Neural crest cell (in vitro differentiated cells): ENCODE measurements around the gene FARP2. TPM values are rescaled to one million over a fixed set of nuclear protein-coding genes. Genes with fewer than 3 reads are reported as not detected.

Source experiments
- DNase-seq: peaks from one replicate; pipeline ENCODE4 v3.0.0; 2021; ENCODE audit warnings: low read depth, mixed read lengths, low spot score
- H3K27ac Mint-ChIP-seq: one replicate; pipeline ENCODE4 v1.8.0; 2021; ENCODE audit warnings: mild to moderate bottlenecking, mixed read lengths; ENCODE audit not compliant: unreplicated experiment
- H3K27me3 Mint-ChIP-seq: 2 replicates; pipeline ENCODE4 v1.8.0; 2021; ENCODE audit warnings: low read depth, mild to moderate bottlenecking, mixed read lengths
- H3K36me3 Mint-ChIP-seq: 2 replicates; pipeline ENCODE4 v1.8.0; 2021; ENCODE audit warnings: low read depth, mild to moderate bottlenecking, mixed read lengths
- H3K4me1 Mint-ChIP-seq: 2 replicates; pipeline ENCODE4 v1.8.0; 2021; ENCODE audit warnings: mixed read lengths
- H3K4me3 Mint-ChIP-seq: one replicate; pipeline ENCODE4 v1.8.0; 2021; ENCODE audit warnings: mild to moderate bottlenecking, mixed read lengths
- H3K9me3 Mint-ChIP-seq: 2 replicates; pipeline ENCODE4 v1.8.0; 2021; ENCODE audit warnings: mixed read lengths
- CTCF ChIP-seq: fragments of 200-600 bp; sonication (generic); conservative IDR thresholded peaks from 2 replicates; pipeline ENCODE4 v1.5.0; 2021; ENCODE audit warnings: antibody characterized with exemption, mild to moderate bottlenecking
- total RNA-seq: library from RNA; stranded (reverse); gene quantifications from 2 replicates; pipeline ENCODE4 v1.2.1, GENCODE V29; 2021

The FARP2 gene
- total RNA-seq, 1 donor from 2014 or later = 36.1 TPM

GRCh38 chr2:241321886-241322285 is 34.2 kb upstream of the FARP2 start:
- Mint-ChIP-seq H3K27me3 (no peaks in the 10 kb centered on the region), H3K36me3 (peaks cover 7% of the 10 kb centered on the region), H3K4me1 (peaks cover 58% of the 10 kb centered on the region), H3K9me3 (no peaks in the 10 kb centered on the region), H3K27ac (no peak overlapping the region), H3K4me3 (no peak overlapping the region)
- TF ChIP-seq CTCF = no peak
- DNase-seq = no peak

GRCh38 chr2:241323778-241324177 is 32.3 kb upstream of the FARP2 start:
- H3K27me3 Mint-ChIP-seq = no peaks in the 10 kb centered on the region
- H3K4me3 Mint-ChIP-seq = peak overlapping the region; percentile 36
- H3K4me1 Mint-ChIP-seq = peaks cover 40% of the 10 kb centered on the region
- TF ChIP-seq CTCF = no peak
- H3K9me3 Mint-ChIP-seq = no peaks in the 10 kb centered on the region
- peaks cover 16% of the 10 kb centered on the region for H3K36me3 Mint-ChIP-seq
- no peak for DNase-seq
- H3K27ac Mint-ChIP-seq = no peak overlapping the region

- H3K4me1 Mint-ChIP-seq = peaks cover 33% of the 10 kb centered on the region
- H3K27me3 Mint-ChIP-seq = no peaks in the 10 kb centered on the region
- peaks cover 22% of the 10 kb centered on the region for H3K36me3 Mint-ChIP-seq
- no peaks in the 10 kb centered on the region for H3K9me3 Mint-ChIP-seq
- no peak for TF ChIP-seq CTCF
- no peak overlapping the region for H3K4me3 Mint-ChIP-seq
- no peak for DNase-seq
- H3K27ac Mint-ChIP-seq = no peak overlapping the region
These were observed 31.3 kb upstream of the FARP2 start for GRCh38 chr2:241324775-241325174.

- Mint-ChIP-seq H3K9me3 (no peaks in the 10 kb centered on the region), H3K4me1 (peaks cover 28% of the 10 kb centered on the region), H3K36me3 (peaks cover 21% of the 10 kb centered on the region), H3K27me3 (no peaks in the 10 kb centered on the region), H3K4me3 (no peak overlapping the region), H3K27ac (peak overlapping the region; percentile 0)
- DNase-seq = no peak
- no peak for TF ChIP-seq CTCF
These were observed 30.8 kb upstream of the FARP2 start for GRCh38 chr2:241325257-241325656.

- no peak for TF ChIP-seq CTCF
- Mint-ChIP-seq H3K4me3 (no peak overlapping the region), H3K9me3 (no peaks in the 10 kb centered on the region), H3K4me1 (no peaks in the 10 kb centered on the region), H3K27ac (peak overlapping the region; percentile 68), H3K27me3 (no peaks in the 10 kb centered on the region), H3K36me3 (peaks cover 27% of the 10 kb centered on the region)
- no peak for DNase-seq
These were observed 26.1 kb upstream of the FARP2 start for GRCh38 chr2:241329669-241330615.
